GM12801 (cell line): ENCODE data around the gene FOXP1.

Source experiments
- CTCF ChIP-seq: IDR thresholded peaks from one replicate; pipeline ENCODE4 v1.5.1; 2011; ENCODE audit warnings: control low read depth; ENCODE audit not compliant: insufficient read length; ENCODE audit errors: extremely low read depth

FOXP1 gene

GRCh38 chr3:71476950-71477349 is 106.6 kb downstream of the FOXP1 start:
- TF ChIP-seq CTCF: no peak

- TF ChIP-seq CTCF: no peak
These were observed 114.4 kb downstream of the FOXP1 start for GRCh38 chr3:71469138-71469435.

GRCh38 chr3:71468311-71469137 is 115.0 kb downstream of the FOXP1 start:
- no peak for TF ChIP-seq CTCF

GRCh38 chr3:71466483-71466882 is 117.0 kb downstream of the FOXP1 start:
- TF ChIP-seq CTCF: no peak

GRCh38 chr3:71465371-71466036 is 118.0 kb downstream of the FOXP1 start:
- TF ChIP-seq CTCF: no peak

- TF ChIP-seq CTCF: no peak
These were observed 118.9 kb downstream of the FOXP1 start for GRCh38 chr3:71464613-71465012.

- no peak for TF ChIP-seq CTCF
These were observed 119.9 kb downstream of the FOXP1 start for GRCh38 chr3:71463617-71464016.
